GM19193 (cell line): ENCODE measurements around the gene FAS.
A peak's percentile ranks its signal among the peaks of the same experiment; 100 is the strongest.

Source experiments
- POLR2A ChIP-seq: IDR thresholded peaks from 4 replicates; pipeline ENCODE4 v1.6.1; 2011; ENCODE audit not compliant: insufficient read depth, insufficient read length; ENCODE audit errors: extremely low read depth

Gene FAS

DNA sequence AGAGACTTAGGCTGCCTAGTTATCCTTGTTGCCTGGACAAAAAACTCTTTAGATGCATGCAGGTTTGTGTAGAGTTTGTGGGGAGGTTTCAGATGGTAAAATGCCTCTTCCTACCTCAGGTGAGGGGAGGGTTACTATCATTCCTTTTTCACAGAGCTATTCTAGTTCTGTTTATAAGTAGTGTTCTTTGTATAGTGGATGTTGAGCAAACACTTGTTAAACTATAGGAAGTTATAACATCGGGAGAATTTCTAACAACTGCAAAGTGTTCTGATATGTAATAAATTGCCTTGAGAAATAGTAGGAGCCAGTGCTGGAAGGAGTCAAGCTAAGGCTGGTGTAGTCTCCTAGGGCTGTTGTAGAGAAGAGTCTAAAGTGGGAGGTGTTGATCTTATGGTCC lies 6.7 kb upstream of the FAS start:
- TF ChIP-seq POLR2A: no peak

DNA sequence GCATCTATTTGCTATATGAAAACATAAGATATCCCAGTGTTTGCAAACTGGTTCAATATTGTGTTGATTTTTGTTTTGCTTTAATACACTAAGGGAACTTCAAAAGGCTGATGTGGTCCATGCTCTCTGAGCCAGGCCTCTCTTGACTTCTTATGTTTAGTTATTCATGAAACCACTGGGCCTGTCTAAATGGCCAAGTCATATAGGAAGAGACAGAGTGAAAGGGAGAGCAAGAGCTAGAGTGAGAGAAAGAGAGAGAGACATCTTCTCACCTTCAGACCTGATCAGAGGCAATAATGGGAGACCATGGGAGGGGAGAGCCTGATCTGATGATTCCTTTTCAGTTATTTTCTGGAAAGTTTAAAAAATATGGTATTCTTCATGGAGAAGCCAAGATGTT lies 6.1 kb upstream of the FAS start:
- no peak for TF ChIP-seq POLR2A

DNA sequence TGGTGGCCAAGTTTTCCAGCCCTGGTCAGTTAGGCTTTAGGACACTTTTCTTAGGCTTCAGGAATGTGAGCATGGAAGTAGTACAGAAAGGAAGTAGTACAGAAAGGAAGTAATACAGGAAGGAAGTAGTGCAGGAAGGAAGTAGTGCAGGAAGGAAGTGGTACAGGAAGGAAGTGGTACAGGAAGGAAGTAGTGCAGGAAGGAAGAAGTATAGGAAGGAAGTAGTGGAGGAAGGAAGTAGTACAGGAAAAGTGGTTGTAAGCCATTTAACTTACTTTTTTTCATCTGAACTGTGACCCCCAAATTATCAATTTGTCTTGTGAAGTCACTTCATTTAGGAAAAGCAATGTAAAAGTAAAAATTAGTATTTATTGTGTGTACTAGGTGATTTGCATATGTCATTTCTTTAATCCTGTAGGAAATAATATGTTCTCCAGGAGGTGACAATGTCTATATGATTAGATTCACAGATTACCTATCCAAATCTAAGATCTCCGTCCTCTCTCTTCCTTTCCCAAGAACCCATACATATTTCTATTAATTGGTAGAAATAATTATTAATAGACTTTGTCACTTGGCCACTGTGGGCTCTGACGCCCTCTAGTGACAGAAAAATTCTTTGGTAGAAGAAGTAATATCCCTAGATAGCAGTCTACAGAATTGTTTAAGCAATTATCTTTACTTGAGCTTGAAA lies 3.9 kb upstream of the FAS start:
- TF ChIP-seq POLR2A: no peak

DNA sequence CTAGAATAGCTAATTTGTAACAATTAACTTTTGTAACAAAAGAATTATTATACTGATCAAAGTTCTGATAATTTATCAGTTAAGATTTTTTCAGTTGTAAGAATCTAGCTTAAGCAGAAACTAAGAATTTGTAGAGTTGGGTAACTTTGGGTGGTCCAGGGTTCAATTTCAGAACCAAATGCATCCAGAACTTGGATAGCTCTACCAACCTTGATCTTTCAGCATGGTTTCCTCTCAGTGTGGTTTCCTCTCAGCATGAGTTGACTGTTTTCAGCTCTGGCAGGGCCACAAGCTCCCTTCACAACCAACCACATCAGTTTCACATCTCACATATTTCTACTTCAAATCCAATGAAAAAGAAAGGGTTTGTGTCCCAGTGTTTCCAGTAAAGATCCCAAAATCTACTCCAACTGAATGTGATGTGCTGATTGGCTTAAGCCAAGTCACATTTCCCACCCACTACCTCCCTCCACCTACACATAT lies 3.3 kb upstream of the FAS start:
- TF ChIP-seq POLR2A: no peak

DNA sequence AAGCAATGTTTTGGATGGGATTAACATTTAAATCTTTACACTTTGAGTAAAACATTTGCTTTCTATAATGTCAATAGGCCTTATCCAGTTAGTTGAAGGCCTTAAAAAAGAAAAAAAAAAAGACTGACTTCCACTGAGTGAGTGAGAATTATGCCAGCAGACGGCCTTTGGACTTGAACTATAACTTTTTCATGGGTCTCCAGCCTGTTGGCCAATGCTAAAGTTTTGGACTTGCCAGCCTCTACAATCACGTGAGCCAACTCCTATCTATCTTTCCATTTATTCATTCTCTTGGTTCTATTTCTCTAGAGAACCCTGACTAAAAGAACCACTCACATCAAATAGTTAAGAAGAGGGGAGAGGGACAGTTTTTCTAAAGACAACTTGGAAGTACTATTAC lies 2.8 kb upstream of the FAS start:
- TF ChIP-seq POLR2A: no peak

DNA sequence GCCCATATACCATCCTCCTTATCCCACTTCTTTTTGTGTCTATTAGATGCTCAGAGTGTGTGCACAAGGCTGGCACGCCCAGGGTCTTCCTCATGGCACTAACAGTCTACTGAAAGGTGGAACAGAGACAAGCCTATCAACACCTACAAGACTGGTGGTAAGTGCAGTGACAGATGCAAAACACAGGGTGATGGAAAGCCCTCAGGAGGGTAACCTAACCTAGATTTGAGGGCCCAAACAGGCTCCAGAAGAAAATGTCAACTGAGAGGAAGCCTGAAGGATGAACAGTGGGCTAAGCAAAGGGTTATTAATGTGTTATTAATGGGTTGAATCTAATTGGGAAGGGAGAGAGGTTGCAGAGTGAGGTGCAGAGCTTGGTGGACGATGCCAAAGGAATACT lies 1.2 kb upstream of the FAS start:
- no peak for TF ChIP-seq POLR2A

DNA sequence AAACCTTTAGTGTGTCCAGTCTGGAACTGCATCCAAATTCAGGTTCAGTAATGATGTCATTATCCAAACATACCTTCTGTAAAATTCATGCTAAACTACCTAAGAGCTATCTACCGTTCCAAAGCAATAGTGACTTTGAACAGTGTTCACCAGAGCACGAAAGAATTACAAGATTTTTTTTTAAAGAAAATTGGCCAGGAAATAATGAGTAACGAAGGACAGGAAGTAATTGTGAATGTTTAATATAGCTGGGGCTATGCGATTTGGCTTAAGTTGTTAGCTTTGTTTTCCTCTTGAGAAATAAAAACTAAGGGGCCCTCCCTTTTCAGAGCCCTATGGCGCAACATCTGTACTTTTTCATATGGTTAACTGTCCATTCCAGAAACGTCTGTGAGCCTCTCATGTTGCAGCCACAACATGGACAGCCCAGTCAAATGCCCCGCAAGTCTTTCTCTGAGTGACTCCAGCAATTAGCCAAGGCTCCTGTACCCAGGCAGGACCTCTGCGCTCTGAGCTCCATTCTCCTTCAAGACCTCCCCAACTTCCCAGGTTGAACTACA lies 694 bp upstream of the FAS start:
- TF ChIP-seq POLR2A: no peak

DNA sequence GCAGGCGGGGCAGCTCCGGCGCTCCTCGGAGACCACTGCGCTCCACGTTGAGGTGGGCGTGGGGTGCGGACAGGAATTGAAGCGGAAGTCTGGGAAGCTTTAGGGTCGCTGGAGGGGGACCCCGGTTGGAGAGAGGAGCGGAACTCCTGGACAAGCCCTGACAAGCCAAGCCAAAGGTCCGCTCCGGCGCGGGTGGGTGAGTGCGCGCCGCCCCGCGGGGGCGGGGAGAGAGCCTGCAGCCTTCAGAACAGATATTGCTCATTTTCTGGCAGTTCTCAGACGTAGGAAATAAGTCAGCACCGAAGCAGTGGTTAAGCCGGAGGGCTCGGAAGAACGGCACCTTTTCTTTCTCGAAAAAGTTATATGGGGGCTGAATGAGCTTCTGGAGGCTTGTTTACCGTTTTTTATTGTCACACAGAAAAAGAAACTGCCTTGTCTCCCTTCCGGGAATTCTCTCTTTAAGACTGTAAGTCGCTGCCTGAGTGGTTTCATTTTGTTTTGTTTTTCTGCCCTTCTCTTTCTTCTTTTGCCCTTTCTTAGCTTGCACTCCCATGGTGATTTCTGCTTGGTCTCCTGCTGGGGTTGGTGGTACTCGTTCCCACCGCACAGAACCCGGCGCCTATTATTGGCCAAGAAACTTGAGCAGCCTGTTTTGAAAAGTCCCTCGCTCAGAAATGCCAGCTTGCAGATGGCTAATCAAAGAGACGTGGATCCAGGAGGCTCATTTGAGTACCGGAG lies 732 bp downstream of the FAS start:
- peak; percentile 1 for TF ChIP-seq POLR2A

DNA sequence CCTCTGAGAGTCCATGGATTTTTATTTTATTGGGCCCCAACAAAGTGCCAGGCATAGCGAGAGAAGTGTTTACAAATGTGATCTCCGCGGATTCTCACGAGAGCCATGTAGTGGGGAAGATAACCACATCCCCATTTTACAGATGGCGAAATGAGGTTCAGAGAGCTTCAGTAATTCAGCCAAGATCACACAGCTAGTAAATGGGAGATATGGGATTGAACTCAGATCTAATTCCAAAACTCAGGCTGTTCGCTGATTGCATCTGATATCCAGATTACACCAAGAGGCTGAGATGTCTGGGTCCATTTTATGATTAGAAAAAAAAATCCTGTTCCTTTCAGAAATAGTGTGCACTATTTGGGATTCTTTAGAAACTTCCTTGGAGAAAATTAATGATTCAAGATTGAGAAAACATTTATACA lies 1.3 kb downstream of the FAS start:
- no peak for TF ChIP-seq POLR2A

DNA sequence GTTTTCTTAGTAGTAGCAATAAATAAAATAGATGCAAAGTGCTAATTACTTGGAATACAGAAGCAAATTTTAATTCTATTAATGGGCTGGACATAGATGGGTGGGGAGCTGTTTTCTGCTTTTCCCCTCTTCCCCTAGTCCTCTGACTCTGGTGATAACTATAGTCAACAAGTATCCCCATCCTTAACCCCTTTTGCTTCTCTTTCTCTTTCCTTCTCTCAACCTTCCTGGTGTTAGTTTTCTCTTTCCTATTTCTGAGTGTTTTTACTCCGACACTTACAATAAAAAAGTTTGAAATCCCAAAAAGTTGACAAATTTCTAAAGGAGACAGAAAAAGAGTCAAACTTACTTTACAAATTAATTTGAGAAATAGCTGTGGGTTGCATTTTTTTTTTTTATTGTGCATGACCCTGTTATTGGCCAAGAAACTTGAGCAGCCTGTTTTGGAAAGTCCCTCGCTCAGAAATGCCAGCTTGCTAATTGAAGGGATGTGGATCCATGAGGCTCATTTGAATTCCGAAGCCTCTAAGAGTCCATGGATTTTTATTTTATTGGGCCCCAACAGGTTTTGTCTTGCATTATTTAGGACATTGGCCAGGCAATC lies 2.4 kb downstream of the FAS start:
- TF ChIP-seq POLR2A: no peak

DNA sequence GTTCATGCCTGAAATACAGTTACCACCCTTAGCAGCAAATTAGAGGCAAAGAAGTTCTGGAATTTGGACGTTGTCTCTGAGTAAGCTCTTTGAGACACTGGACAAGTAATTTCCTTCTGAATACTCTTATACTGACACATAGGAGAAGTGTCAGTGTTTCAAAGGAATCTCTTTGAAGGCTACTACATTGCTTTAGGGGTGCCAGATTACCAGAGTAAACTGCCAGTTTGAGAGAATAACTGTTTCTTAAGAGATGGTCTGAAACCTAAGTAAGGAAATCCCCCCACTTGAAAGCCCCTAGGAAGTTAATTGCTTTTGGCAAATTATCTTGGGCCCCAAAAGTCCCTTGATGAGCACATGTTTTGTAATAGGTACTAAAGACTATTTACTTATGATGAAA lies 3.4 kb downstream of the FAS start:
- no peak for TF ChIP-seq POLR2A

DNA sequence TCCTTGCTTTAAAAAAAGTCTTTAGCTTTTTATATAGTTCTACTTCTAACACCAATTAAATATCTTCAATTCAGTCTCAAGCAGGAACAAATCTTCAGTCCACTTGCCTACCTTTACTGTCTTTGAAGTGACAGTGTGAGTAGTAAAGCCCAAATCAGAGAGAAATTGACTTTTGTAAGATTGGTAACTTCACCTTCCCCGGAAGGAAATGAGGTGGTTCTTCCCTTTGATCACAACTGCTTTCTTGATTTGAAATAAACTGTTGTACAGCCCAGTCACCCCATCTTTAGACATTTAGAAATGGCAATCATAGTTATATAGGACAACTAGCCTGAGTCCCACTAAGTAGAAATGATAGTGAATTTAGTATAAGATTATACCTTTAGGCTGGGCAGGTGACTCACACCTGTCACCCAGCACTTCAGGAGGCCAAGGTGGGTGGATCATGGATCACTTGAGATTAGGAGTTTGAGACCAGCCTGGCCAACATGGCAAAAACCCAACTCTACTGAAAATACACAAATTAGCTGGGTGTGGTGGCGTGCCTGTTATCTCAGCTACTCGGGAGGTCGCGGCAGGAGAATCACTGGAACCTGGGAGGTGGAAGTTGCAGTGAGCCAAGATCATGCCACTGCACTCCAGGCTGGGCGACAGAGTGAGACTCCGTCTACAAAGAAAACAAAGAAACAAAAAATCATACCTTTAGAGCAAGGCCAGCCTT lies 4.7 kb downstream of the FAS start:
- TF ChIP-seq POLR2A: no peak

DNA sequence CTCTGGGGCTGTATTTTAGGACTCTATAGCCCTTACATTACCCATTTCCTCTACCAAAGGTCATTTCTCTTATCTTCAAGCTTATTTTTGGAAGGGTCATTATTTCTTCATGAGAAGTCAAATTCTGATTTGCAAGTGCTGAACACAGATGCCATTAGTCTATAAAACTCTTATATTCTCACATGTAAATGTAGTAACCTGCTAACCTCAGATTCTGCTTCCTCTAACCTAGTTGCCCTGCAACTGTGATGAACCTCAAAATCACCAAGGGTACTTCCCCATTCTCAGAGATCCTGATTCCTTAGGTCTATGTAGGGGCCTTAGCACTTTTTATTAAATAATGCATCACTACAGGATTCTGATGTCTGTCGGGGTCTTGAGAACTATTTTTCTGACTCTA lies 6.3 kb downstream of the FAS start:
- no peak for TF ChIP-seq POLR2A

DNA sequence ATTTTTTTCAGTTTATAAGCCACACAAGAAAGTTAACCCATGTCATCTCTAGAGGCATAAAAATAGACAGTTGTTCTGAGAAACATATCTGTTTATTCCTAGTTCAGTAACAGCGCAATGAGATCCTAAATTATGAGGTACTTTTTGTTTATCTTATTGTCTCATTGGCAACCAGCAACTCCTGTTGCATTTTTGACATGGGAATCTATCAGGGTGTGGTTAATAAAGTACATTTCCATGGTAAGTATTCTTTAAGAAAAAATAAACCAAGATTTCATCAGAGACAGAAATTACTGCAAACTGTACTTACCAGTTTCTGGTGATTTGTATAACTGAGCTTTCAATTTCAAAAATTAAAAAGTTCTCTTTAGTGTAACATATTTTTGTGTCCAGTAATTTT lies 9.0 kb downstream of the FAS start:
- no peak for TF ChIP-seq POLR2A
